ENCODE data around the gene GTPBP3.

DNA sequence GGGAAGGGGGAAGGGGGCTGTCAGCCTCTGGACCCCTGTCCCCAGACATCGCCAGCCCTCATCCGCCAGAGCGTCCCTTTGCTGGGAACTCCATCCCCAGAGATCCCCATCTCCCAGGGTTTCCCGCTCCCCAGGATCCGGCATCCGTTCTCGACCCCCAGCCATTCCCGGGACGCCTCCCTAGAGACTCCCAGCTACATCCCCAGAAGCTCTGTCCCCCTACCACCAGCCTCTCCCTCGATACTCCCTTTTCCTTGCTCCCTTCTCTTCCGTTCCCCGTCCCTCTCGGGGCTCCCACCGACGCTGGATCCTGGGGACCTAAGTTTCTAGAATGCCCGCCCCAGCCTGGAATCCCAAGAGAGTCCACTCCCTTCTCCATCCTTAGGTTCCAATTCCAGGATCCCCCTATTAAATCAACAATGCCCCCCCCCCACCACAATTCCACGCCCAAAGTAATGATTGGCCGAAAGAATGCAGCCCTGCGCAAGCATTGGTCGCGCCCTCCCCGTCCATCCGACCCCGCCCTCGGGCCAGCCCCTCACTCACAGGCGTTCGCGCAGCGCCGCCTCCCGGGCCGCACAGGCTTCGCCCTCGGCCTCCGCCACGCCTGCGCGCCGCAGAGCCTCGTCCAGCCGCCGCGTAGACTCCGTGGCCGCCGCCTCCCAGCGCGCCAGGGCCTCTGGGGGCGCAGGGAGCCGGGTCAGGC is 53.5 kb downstream of the GTPBP3 start:
- TF ChIP-seq CTCF (IDR thresholded peaks at IDR 0.05 in 8 of 11, conservative IDR thresholded peaks at IDR 0.05 in 3 of 11), result peak; percentile 45 to 93 (median 88)
- no peak for TF ChIP-seq POLR2A (IDR thresholded peaks at IDR 0.05)
- peak; percentile 65 to 81 (median 79) for TF ChIP-seq POLR2AphosphoS5 (IDR thresholded peaks at IDR 0.05)

Data from spleen (tissue), 7 donors.